Measurements from ENCODE around the gene LMF2.

The LMF2 gene, protein sequence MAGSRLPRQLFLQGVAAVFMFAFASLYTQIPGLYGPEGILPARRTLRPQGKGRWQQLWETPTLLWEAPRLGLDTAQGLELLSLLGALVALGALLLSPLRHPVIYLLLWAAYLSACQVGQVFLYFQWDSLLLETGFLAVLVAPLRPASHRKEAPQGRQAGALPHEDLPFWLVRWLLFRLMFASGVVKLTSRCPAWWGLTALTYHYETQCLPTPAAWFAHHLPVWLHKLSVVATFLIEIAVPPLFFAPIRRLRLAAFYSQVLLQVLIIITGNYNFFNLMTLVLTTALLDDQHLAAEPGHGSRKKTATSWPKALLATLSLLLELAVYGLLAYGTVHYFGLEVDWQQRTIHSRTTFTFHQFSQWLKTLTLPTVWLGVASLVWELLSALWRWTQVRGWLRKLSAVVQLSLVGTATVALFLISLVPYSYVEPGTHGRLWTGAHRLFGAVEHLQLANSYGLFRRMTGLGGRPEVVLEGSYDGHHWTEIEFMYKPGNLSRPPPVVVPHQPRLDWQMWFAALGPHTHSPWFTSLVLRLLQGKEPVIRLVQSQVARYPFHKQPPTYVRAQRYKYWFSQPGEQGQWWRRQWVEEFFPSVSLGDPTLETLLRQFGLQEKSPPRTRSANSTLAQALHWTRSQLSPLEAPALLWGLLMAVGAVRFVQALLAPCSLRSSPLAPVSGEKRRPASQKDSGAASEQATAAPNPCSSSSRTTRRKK

DNA sequence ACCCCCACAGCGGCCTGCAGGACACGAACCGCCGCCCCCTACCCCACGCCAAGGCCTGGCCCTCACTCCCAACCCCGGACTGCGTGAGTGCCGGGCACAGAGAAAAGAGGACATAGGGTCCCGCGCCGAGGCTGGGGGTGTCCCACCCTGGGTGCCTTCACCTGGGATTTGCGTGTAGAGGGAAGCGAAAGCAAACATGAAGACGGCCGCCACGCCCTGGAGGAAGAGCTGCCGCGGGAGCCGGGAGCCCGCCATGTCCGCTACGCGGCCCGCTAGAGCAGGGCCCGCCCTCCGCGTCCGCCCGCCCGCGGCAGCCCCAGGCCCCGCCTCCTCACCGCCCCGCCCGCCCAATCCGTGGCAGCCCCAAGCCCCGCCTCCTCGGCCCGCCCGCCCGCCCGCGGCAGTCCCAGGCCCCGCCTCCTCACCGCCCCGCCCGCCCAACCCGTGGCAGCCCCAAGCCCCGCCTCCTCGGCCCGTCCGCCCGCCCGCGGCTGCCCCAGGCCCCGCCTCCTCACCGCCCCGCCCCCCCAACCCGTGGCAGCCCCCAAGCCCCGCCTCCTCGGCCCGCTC, at the start of gene LMF2:
Gene LMF2 (minus strand): TSS at position 282 of the 570 bp plus-strand sequence. CDS start 27 bp downstream, at position 255.
- H2AFZ ChIP-seq (ENCODE audit: low read depth, low read length): peak within 1 kb of the TSS; percentile 83; the same call in 1 of the 2 replicates

DNA sequence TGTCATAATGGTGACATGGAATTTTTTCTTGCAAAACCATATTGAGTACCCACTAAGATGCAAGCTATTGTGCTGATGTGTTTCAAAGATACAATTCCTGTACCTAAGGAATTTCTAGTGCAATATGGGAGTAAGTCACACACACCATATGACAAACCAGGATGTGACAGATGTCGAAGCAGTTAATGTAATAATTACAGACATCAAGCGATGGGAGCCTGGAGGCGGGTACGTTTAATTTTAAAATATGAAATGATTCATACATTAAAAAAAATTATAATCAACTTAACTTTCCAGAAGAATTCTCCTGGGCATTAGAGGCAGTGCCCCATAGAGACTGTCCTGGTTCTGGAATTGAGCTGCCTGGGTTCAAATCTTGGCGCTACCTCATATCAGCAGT, 49.2 kb upstream of the LMF2 start:
- no peaks in the 10 kb centered on the region for H3K9me3 ChIP-seq (ENCODE audit: insufficient read depth, low read length)
- no peak overlapping the region for H3K4me3 ChIP-seq (ENCODE audit: low read length)
- H3K27ac ChIP-seq (ENCODE audit: low read length): no peak overlapping the region
- H4K20me1 ChIP-seq (ENCODE audit: insufficient read depth, low read length): no peaks in the 10 kb centered on the region
- no peak overlapping the region for H3K4me2 ChIP-seq (ENCODE audit: low read length)
- TF ChIP-seq EZH2phosphoT487 (IDR thresholded peaks at IDR 0.05; ENCODE audit: low read depth): no peak
- TF ChIP-seq, protein P1, sequence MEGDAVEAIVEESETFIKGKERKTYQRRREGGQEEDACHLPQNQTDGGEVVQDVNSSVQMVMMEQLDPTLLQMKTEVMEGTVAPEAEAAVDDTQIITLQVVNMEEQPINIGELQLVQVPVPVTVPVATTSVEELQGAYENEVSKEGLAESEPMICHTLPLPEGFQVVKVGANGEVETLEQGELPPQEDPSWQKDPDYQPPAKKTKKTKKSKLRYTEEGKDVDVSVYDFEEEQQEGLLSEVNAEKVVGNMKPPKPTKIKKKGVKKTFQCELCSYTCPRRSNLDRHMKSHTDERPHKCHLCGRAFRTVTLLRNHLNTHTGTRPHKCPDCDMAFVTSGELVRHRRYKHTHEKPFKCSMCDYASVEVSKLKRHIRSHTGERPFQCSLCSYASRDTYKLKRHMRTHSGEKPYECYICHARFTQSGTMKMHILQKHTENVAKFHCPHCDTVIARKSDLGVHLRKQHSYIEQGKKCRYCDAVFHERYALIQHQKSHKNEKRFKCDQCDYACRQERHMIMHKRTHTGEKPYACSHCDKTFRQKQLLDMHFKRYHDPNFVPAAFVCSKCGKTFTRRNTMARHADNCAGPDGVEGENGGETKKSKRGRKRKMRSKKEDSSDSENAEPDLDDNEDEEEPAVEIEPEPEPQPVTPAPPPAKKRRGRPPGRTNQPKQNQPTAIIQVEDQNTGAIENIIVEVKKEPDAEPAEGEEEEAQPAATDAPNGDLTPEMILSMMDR (IDR thresholded peaks at IDR 0.05; ENCODE audit: low read depth, low read length): no peak
- H3K79me2 ChIP-seq (ENCODE audit: low read length): no peaks in the 10 kb centered on the region
- no peak overlapping the region for H3K9ac ChIP-seq (ENCODE audit: low read length)
- no peaks in the 10 kb centered on the region for H3K36me3 ChIP-seq (replicated peaks; ENCODE audit: low read depth, low read length)
- no peak overlapping the region for H2AFZ ChIP-seq (ENCODE audit: low read depth, low read length)
- no peaks in the 10 kb centered on the region for H3K4me1 ChIP-seq (ENCODE audit: low read length)
- H3K27me3 ChIP-seq (ENCODE audit: low read depth, low read length): no peaks in the 10 kb centered on the region

More for the DNA sequence above, at the start of gene LMF2:
- TF ChIP-seq EZH2phosphoT487 (IDR thresholded peaks at IDR 0.05; ENCODE audit: low read depth): no peak
- TF ChIP-seq, protein P1 (IDR thresholded peaks at IDR 0.05; ENCODE audit: low read depth, low read length): no peak
- 0 out of 2 replicates have a peak, but pooled peaks cover 4% of the 10 kb centered on the region for H4K20me1 ChIP-seq (ENCODE audit: insufficient read depth, low read length)
- peaks cover 15% of the 10 kb centered on the region for H3K4me1 ChIP-seq (ENCODE audit: low read length)
- no peaks in the 10 kb centered on the region for H3K27me3 ChIP-seq (ENCODE audit: low read depth, low read length)
- H3K36me3 ChIP-seq (replicated peaks; ENCODE audit: low read depth, low read length): no peaks in the 10 kb centered on the region
- H3K9ac ChIP-seq (ENCODE audit: low read length): peak within 1 kb of the TSS; percentile 99
- H3K79me2 ChIP-seq (ENCODE audit: low read length): peaks cover 37% of the 10 kb centered on the region
- H3K9me3 ChIP-seq (ENCODE audit: insufficient read depth, low read length): no peaks in the 10 kb centered on the region
- H3K27ac ChIP-seq (ENCODE audit: low read length): peak within 1 kb of the TSS; percentile 76
- H3K4me3 ChIP-seq (ENCODE audit: low read length): peak within 1 kb of the TSS; percentile 100
- H3K4me2 ChIP-seq (ENCODE audit: low read length): peak within 1 kb of the TSS; percentile 95

DNA sequence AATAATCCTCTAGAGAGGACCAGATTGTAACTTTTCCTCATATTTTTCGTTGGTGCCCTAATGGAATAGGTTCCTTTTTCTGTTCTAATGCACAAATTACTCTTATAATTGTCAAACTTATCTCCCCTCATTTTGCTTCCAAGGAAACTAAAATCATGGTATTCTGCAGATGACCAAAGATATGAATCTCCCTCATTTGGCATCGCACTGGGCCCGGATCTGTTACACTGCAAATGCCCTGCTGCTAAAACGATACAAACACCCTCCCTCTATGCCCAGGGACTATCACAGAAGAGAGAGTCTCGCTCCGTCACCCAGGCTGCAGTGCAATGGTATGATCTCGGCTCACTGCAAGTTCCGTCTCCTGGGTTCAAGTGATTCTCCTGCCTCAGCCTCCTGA, 45.8 kb upstream of the LMF2 start:
- H3K27ac ChIP-seq (ENCODE audit: low read length): no peak overlapping the region
- H3K4me2 ChIP-seq (ENCODE audit: low read length): no peak overlapping the region
- TF ChIP-seq, protein P1 (IDR thresholded peaks at IDR 0.05; ENCODE audit: low read depth, low read length): no peak
- TF ChIP-seq EZH2phosphoT487 (IDR thresholded peaks at IDR 0.05; ENCODE audit: low read depth): no peak
- no peaks in the 10 kb centered on the region for H3K9me3 ChIP-seq (ENCODE audit: insufficient read depth, low read length)
- H3K27me3 ChIP-seq (ENCODE audit: low read depth, low read length): no peaks in the 10 kb centered on the region
- H3K9ac ChIP-seq (ENCODE audit: low read length): no peak overlapping the region
- H2AFZ ChIP-seq (ENCODE audit: low read depth, low read length): no peak overlapping the region
- no peak overlapping the region for H3K4me3 ChIP-seq (ENCODE audit: low read length)
- no peaks in the 10 kb centered on the region for H4K20me1 ChIP-seq (ENCODE audit: insufficient read depth, low read length)
- no peaks in the 10 kb centered on the region for H3K4me1 ChIP-seq (ENCODE audit: low read length)
- H3K79me2 ChIP-seq (ENCODE audit: low read length): no peaks in the 10 kb centered on the region
- no peaks in the 10 kb centered on the region for H3K36me3 ChIP-seq (replicated peaks; ENCODE audit: low read depth, low read length)
